Measurements from ENCODE around the gene DOCK4.

DNA sequence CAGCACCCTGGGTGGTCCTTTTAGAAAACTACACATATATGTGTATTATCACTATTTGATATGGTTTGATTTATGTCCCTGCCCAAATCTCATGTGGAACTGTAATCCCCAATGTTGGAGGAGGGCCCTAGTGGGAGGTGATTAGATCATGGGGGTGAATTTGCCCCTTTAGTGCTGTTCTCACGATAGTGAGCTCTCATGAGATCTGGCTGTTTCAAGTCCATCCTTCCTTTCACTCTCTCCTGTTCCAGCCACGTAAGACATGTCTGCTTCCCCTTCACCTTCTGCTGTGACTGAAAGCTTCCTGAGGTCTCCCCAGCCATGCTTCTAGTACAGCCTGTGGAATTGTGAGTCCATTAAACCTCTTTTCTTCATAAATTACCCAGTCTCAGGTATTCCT, 37.3 kb downstream of the DOCK4 start:
- TF ChIP-seq, protein P1, sequence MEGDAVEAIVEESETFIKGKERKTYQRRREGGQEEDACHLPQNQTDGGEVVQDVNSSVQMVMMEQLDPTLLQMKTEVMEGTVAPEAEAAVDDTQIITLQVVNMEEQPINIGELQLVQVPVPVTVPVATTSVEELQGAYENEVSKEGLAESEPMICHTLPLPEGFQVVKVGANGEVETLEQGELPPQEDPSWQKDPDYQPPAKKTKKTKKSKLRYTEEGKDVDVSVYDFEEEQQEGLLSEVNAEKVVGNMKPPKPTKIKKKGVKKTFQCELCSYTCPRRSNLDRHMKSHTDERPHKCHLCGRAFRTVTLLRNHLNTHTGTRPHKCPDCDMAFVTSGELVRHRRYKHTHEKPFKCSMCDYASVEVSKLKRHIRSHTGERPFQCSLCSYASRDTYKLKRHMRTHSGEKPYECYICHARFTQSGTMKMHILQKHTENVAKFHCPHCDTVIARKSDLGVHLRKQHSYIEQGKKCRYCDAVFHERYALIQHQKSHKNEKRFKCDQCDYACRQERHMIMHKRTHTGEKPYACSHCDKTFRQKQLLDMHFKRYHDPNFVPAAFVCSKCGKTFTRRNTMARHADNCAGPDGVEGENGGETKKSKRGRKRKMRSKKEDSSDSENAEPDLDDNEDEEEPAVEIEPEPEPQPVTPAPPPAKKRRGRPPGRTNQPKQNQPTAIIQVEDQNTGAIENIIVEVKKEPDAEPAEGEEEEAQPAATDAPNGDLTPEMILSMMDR (IDR thresholded peaks at IDR 0.05 in 2 of 3, conservative IDR thresholded peaks at IDR 0.05 in 1 of 3; ENCODE audit: control insufficient read depth in 2 of 3, extremely low read depth in 1 of 3, insufficient read depth in 1 of 3, low read depth in 3 of 3, low read length in 3 of 3): no peak
- TF ChIP-seq ZBED1 (IDR thresholded peaks at IDR 0.05; ENCODE audit: borderline replicate concordance) (no peak), ATF7 (IDR thresholded peaks at IDR 0.05; ENCODE audit: low read depth) (no peak), EZH2 (IDR thresholded peaks at IDR 0.05; ENCODE audit: borderline replicate concordance, control insufficient read depth, low read depth, low read length) (no peak), FOS (IDR thresholded peaks at IDR 0.05; ENCODE audit: borderline replicate concordance, extremely low read depth, insufficient read length) (no peak), CHD1 (IDR thresholded peaks at IDR 0.05; ENCODE audit: low read depth, low read length) (no peak), POLR2AphosphoS5 (IDR thresholded peaks at IDR 0.05; ENCODE audit: low read length) (no peak), ZNF274 (IDR thresholded peaks at IDR 0.05; ENCODE audit: insufficient read depth, insufficient read length) (no peak), HCFC1 (IDR thresholded peaks at IDR 0.05; ENCODE audit: low read length) (no peak), RAD21 (IDR thresholded peaks at IDR 0.05; ENCODE audit: insufficient read depth, low read depth, low read length) (no peak)
